ENCODE results near the gene ANO3. TPM values are rescaled to one million over a fixed set of nuclear protein-coding genes. Genes with fewer than 3 reads are reported as not detected.
A peak's percentile ranks its signal among the peaks of the same experiment; 100 is the strongest.

The ANO3 gene
- total and polyA plus RNA-seq, 2 of the 8 experiments (the other 6 are each of a cell fraction or from before 2014, with no cell fraction given), result not detected

DNA sequence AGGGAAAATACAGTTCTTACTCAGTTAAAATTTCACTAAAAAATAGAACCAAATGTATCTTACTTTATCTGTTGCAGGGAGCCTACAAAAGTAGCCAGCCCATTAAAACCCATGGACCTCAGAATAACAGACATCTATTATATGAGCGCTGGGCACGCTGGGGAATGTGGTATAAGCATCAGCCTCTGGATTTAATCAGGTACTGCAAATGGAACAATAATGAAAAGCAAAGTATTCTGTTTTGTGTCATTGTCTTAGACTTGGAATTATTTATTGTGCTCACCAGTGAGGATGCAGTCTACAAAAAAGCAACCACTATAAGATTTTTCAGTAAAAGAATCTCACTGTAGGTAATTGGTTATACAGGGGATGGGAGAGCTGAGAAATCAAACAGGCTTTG is 209.9 kb downstream of the ANO3 start:
- Histone ChIP-seq H2BK120ac (replicated peaks; ENCODE audit: low read depth, low read length) (no peak overlapping the region), H3K4me1 (replicated peaks in 1 of 4; ENCODE audit: control insufficient read depth in 3 of 4, insufficient read depth in 4 of 4, low read length in 3 of 4) (no peaks in the 10 kb centered on the region), H2AFZ (ENCODE audit: low read length) (no peak overlapping the region), H3K18ac (ENCODE audit: extremely low read depth, low read length) (no peak overlapping the region), H3K4me3 (ENCODE audit: extremely low read depth in 1 of 4, insufficient read depth in 2 of 4, low read depth in 3 of 4, low read length in 4 of 4) (no peak overlapping the region), H3K9ac (replicated peaks in 1 of 4; ENCODE audit: extremely low read depth in 1 of 4, low read depth in 3 of 4, low read length in 3 of 4) (peak overlapping the region in 1 of 4 experiments; percentile 8; a peak in 1 of 7 replicates), H3K27ac (ENCODE audit: low read depth, low read length) (no peak overlapping the region), H4K91ac (replicated peaks; ENCODE audit: insufficient read length, low read length) (no peak overlapping the region), H2BK5ac (ENCODE audit: low read depth, low read length) (no peak overlapping the region), H3K36me3 (ENCODE audit: control insufficient read depth in 2 of 4, insufficient read depth in 4 of 4, low read length in 3 of 4) (no peaks in the 10 kb centered on the region), H4K8ac (ENCODE audit: extremely low read depth, insufficient read depth, low read length) (no peak overlapping the region), H4K20me1 (replicated peaks in 1 of 2; ENCODE audit: control insufficient read depth in 1 of 2, insufficient read depth in 2 of 2, low read length in 2 of 2) (no peaks in the 10 kb centered on the region), H3K56ac (replicated peaks; ENCODE audit: insufficient read length, low read depth, low read length) (no peak overlapping the region), H4K5ac (ENCODE audit: insufficient read length, low read depth, low read length) (no peak overlapping the region), H3K79me2 (ENCODE audit: control insufficient read depth in 1 of 2, insufficient read depth in 2 of 2, low read length in 2 of 2) (no peaks in the 10 kb centered on the region), H2BK20ac (ENCODE audit: low read length) (no peak overlapping the region), H2AK5ac (ENCODE audit: low read depth, low read length) (no peak overlapping the region), H3K27me3 (replicated peaks in 1 of 4; ENCODE audit: control insufficient read depth in 3 of 4, extremely low read depth in 1 of 4, insufficient read depth in 3 of 4, low read length in 3 of 4) (no peaks in the 10 kb centered on the region), H3K79me1 (ENCODE audit: low read depth, low read length) (no peaks in the 10 kb centered on the region), H3K23ac (ENCODE audit: insufficient read length) (no peak overlapping the region), H3K9me3 (ENCODE audit: insufficient read depth in 2 of 2, low read depth in 1 of 2, low read length in 1 of 2) (no peaks in the 10 kb centered on the region), H3K4me2 (ENCODE audit: insufficient read depth in 1 of 2, low read depth in 2 of 2, low read length in 2 of 2) (no peak overlapping the region), H2BK15ac (ENCODE audit: low read length) (no peak overlapping the region), H3K14ac (ENCODE audit: insufficient read length) (no peak overlapping the region), H3K4ac (replicated peaks; ENCODE audit: insufficient read length, low read depth, low read length) (no peak overlapping the region), H2BK12ac (ENCODE audit: low read depth, low read length) (no peak overlapping the region), H3K23me2 (ENCODE audit: low read depth, low read length) (no peaks in the 10 kb centered on the region)
- POLR2A ChIA-PET (ENCODE audit: partially characterized antibody), result no interaction called here
- CTCF ChIA-PET (ENCODE audit: partially characterized antibody), result no interaction called here
- no peak for DNase-seq (ENCODE audit: low read depth in 1 of 2, low spot score in 2 of 2)
- no peak for FAIRE-seq
- WGBS, 2 experiments (ENCODE audit: extremely low coverage in 1 of 2, insufficient coverage in 1 of 2, insufficient read length in 1 of 2, insufficient replicate concordance in 2 of 2, low coverage in 1 of 2, low lambda C conversion rate in 2 of 2, missing lambda C conversion rate in 1 of 2), result 82% methylated on average over 2 of the region's 2 CpGs; no CpG with 5 or more reads in 1 of the 2 experiments
- TF ChIP-seq SIX5 (IDR thresholded peaks at IDR 0.05; ENCODE audit: low read depth, low read length) (no peak), CBX8 (IDR thresholded peaks at IDR 0.05; ENCODE audit: borderline replicate concordance, low read depth, low read length) (no peak)
